GM12891 (cell line): Measurements from ENCODE around the gene ADCY3.

Experiments used
- POLR2AphosphoS5 ChIP-seq: IDR thresholded peaks from 2 replicates; pipeline ENCODE4 v1.6.1; 2011; ENCODE audit warnings: low read depth, low read length, control low read depth
- SPI1 ChIP-seq: IDR thresholded peaks from 2 replicates; pipeline ENCODE4 v1.6.1; 2011; ENCODE audit warnings: low read depth, low read length, control low read depth

DNA sequence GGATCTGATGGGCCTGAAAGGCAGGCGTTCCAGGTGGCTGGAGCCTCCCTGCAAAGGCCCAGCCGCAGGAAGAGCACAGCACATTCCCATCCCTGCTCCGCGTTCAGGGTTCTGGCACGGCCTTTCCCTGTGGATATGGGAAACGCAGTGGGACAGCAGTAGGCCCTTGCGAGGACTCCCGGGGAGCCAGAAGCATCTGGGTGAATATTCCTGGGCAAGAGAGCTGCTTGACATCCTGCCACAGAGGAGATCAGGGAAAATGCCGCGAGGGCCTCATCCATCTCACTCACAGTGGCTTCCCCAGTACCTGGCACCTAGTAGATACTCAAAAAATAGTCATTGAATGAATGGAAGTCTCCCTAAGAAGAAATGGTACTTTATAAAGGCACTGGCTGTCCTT, 3.1 kb upstream of the ADCY3 start:
- no peak for TF ChIP-seq POLR2AphosphoS5
- no peak for TF ChIP-seq SPI1
